Endothelial cell of umbilical vein (primary cell): ENCODE measurements around the gene ASIC5. TPM values are rescaled to one million over a fixed set of nuclear protein-coding genes. Genes with fewer than 3 reads are reported as not detected.

ENCODE experiments used
- BruUV-seq: library from RNA; stranded (reverse); fragments of 400-500 nt; replicated peaks from 2 replicates; lab custom pipeline; 2021; lab: Mats Ljungman, UMichigan
- CTCF ChIA-PET: fragments of 300-600, 350-600 bp; sonication (Branson Sonifier 250); formaldehyde crosslinking; loops from one replicate; lab custom pipeline; 2021; ENCODE audit warnings: antibody characterized with exemption, inconsistent platforms; lab: Charles Lee
- POLR2A ChIA-PET: fragments of 300-600, 350-600 bp; sonication (Branson Sonifier 250); formaldehyde crosslinking; loops from one replicate; lab custom pipeline; 2021; ENCODE audit warnings: antibody characterized with exemption, inconsistent platforms; lab: Charles Lee
- DNase-seq: peaks from one replicate; pipeline ENCODE4 v3.0.0-alpha.2; 2011; ENCODE audit warnings: low read depth, low spot score
- FAIRE-seq: peaks from 2 replicates; lab custom pipeline; 2011; peaks lifted over from hg19 to GRCh38; lab: Jason Lieb, UNC
- H2AFZ ChIP-seq: 2 replicates; pipeline ENCODE4 v1.6.0; 2012; ENCODE audit warnings: low read depth, low read length, control low read depth, inconsistent platforms
- H3K27ac ChIP-seq: 2 replicates; pipeline ENCODE4 v1.5.1; 2011; ENCODE audit warnings: low read depth, mild to moderate bottlenecking, control low read depth, low read length, moderate library complexity; ENCODE audit not compliant: insufficient read depth
- H3K27me3 ChIP-seq, 2 experiments: 2 replicates each; pipeline versions ENCODE4 v1.6.0 to v1.6.1; 2011; ENCODE audit warnings: low read length in 2 of 2, mixed read lengths in 1 of 2; ENCODE audit not compliant: control insufficient read depth in 2 of 2, insufficient read depth in 2 of 2
- H3K36me3 ChIP-seq, 2 experiments: 2 replicates in 1 of 2; 3 replicates in 1 of 2; pipeline ENCODE4 v1.5.1; 2011; ENCODE audit warnings: low read length in 2 of 2, mild to moderate bottlenecking in 1 of 2, moderate library complexity in 1 of 2; ENCODE audit not compliant: control insufficient read depth in 2 of 2, insufficient read depth in 2 of 2; ENCODE audit errors: extremely low read depth in 1 of 2
- H3K4me1 ChIP-seq: 3 replicates; pipeline ENCODE4 v1.5.1; 2011; ENCODE audit warnings: mild to moderate bottlenecking, low read length; ENCODE audit not compliant: control insufficient read depth, insufficient read depth; ENCODE audit errors: extremely low read depth
- H3K4me2 ChIP-seq: 2 replicates; pipeline ENCODE4 v1.6.1; 2011; ENCODE audit warnings: low read length, control low read depth, mixed read lengths; ENCODE audit not compliant: insufficient read depth
- H3K4me3 ChIP-seq, 3 experiments: fragments of 200-600 bp in 1 of 3; sonication (generic), shearing (Covaris generic) in 1 of 3; replicated peaks in 1 of 3; 2 replicates each; pipeline ENCODE4 v1.5.1; 2011 to 2016; ENCODE audit warnings: control low read depth in 3 of 3, low read length in 3 of 3, mild to moderate bottlenecking in 2 of 3, inconsistent platforms in 1 of 3, low read depth in 1 of 3, moderate library complexity in 1 of 3; ENCODE audit not compliant: insufficient read depth in 1 of 3
- H3K79me2 ChIP-seq: 2 replicates; pipeline ENCODE4 v1.6.0; 2012; ENCODE audit warnings: low read length, inconsistent platforms; ENCODE audit not compliant: control insufficient read depth, insufficient read depth
- H3K9ac ChIP-seq: replicated peaks from 2 replicates; pipeline ENCODE3; 2011; ENCODE audit warnings: low read length, control low read depth; ENCODE audit not compliant: insufficient read depth; ENCODE audit errors: extremely low read depth
- H3K9me1 ChIP-seq: replicated peaks from 3 replicates; pipeline ENCODE4 v1.6.0; 2011; ENCODE audit warnings: mild to moderate bottlenecking, low read length; ENCODE audit not compliant: control insufficient read depth, insufficient read depth; ENCODE audit errors: extremely low read depth
- H3K9me3 ChIP-seq: replicated peaks from 2 replicates; pipeline ENCODE4 v1.5.1; 2012; ENCODE audit warnings: low read length, inconsistent platforms; ENCODE audit not compliant: control insufficient read depth, insufficient read depth
- H4K20me1 ChIP-seq: replicated peaks from 2 replicates; pipeline ENCODE3; 2011; ENCODE audit warnings: mild to moderate bottlenecking, low read length; ENCODE audit not compliant: control insufficient read depth, insufficient read depth; ENCODE audit errors: extremely low read depth
- CTCF ChIP-seq, 2 donors: IDR thresholded peaks; 1 replicate in 1 of 2; 2 replicates in 1 of 2; pipeline ENCODE4 v1.5.1; 2011; ENCODE audit warnings: low read length in 2 of 2, mild to moderate bottlenecking in 2 of 2, moderate library complexity in 2 of 2, control low read depth in 1 of 2, inconsistent platforms in 1 of 2, low read depth in 1 of 2; ENCODE audit not compliant: insufficient read depth in 1 of 2; ENCODE audit errors: extremely low read depth in 1 of 2
- EZH2 ChIP-seq: IDR thresholded peaks from 2 replicates; pipeline ENCODE4 v1.6.1; 2012; ENCODE audit warnings: borderline replicate concordance, low read depth, mild to moderate bottlenecking, moderate library complexity, low read length, inconsistent platforms; ENCODE audit not compliant: severe bottlenecking
- FOS ChIP-seq: IDR thresholded peaks from 2 replicates; pipeline ENCODE4 v1.6.1; 2011; ENCODE audit warnings: mild to moderate bottlenecking, low read length, moderate library complexity, borderline replicate concordance; ENCODE audit not compliant: insufficient read depth
- GATA2 ChIP-seq: IDR thresholded peaks from 2 replicates; pipeline ENCODE4 v1.7.0; 2011; ENCODE audit warnings: low read depth, mild to moderate bottlenecking, moderate library complexity, mixed read lengths, low read length; ENCODE audit not compliant: insufficient read length, insufficient read depth
- JUN ChIP-seq: IDR thresholded peaks from 2 replicates; pipeline ENCODE4 v1.6.1; 2011; ENCODE audit warnings: borderline replicate concordance, low read depth; ENCODE audit not compliant: insufficient read length, insufficient read depth
- MAX ChIP-seq: IDR thresholded peaks from 2 replicates; pipeline ENCODE4 v1.6.1; 2011; ENCODE audit not compliant: insufficient read depth, insufficient read length
- MYC ChIP-seq: IDR thresholded peaks from one replicate; pipeline ENCODE4 v1.6.1; 2011; ENCODE audit warnings: mild to moderate bottlenecking, low read depth, low read length
- POLR2A ChIP-seq: IDR thresholded peaks from 2 replicates; pipeline ENCODE4 v1.6.1; 2012; ENCODE audit warnings: low read depth, mild to moderate bottlenecking, control low read depth, low read length
- POLR2AphosphoS5 ChIP-seq: IDR thresholded peaks from 2 replicates; pipeline ENCODE4 v1.6.1; 2012; ENCODE audit warnings: low read depth, mild to moderate bottlenecking, control low read depth, low read length, moderate library complexity; ENCODE audit not compliant: insufficient read depth
- dilution Hi-C: fragments of 300-500 bp; cut with MboI; formaldehyde crosslinking; loops from one replicate; pipeline ENCODE4 v1.15.0; 2019; ENCODE audit warnings: low sequenced_read_pairs; ENCODE audit not compliant: extremely low pct_ligation_motif_present
- intact Hi-C: fragments of 100-400 bp; cut with micrococcal nuclease; formaldehyde crosslinking; loops from one replicate; pipeline ENCODE4 v1.10.0; 2022
- polyA plus RNA-seq, 4 experiments: library from polyadenylated mRNA; depleted of rRNA in 3 of 4; stranded (reverse) in 3 of 4; unstranded in 1 of 4; fragments of >200 nt; gene quantifications; 2 replicates each; pipeline versions ENCODE4 v1.2.1 to v1.2.3, GENCODE V29; 2011 to 2012; ENCODE audit warnings: missing spikeins in 1 of 4
- total RNA-seq: library from RNA; stranded (reverse); gene quantifications from 2 replicates; pipeline ENCODE4 v1.2.3, GENCODE V29; 2021

The ASIC5 gene
- total and polyA plus RNA-seq, 2 donors (not counting 3 experiments of a cell fraction or from before 2014, with no cell fraction given) = not detected

- H3K36me3 ChIP-seq = no peaks in the 10 kb centered on the region
- ChIA-PET POLR2A (no interaction called here), CTCF (no interaction called here)
- no peak overlapping the region for H3K4me2 ChIP-seq
- H3K27me3 ChIP-seq = no peaks in the 10 kb centered on the region
- intact Hi-C loops (no loop called here), dilution Hi-C loops (no loop called here)
- no peaks in the 10 kb centered on the region for H4K20me1 ChIP-seq
- no peak overlapping the region for H2AFZ ChIP-seq
- no peak overlapping the region for H3K27ac ChIP-seq
- BruUV-seq = no TSS peak
- FAIRE-seq (no peak), DNase-seq (no peak)
- H3K9me3 ChIP-seq = no peaks in the 10 kb centered on the region
- TF ChIP-seq FOS (no peak), GATA2 (no peak), EZH2 (no peak), CTCF (IDR thresholded peaks at IDR 0.05; ENCODE audit: extremely low read depth in 1 of 2, insufficient read depth in 1 of 2, low read depth in 1 of 2, low read length in 2 of 2) (no peak), MYC (no peak), MAX (no peak), POLR2A (no peak), JUN (no peak), POLR2AphosphoS5 (no peak)
- no peak overlapping the region for H3K9ac ChIP-seq
- no peaks in the 10 kb centered on the region for H3K79me2 ChIP-seq
- no peaks in the 10 kb centered on the region for H3K4me1 ChIP-seq
- H3K9me1 ChIP-seq = no peaks in the 10 kb centered on the region
- no peak overlapping the region for H3K4me3 ChIP-seq
Measured at GRCh38 chr4:155837203-155837796, 28.8 kb downstream of the ASIC5 start.
